LNCAP (cell line): ENCODE data around the gene HHIP.

Source experiments
- TF ChIP-seq, protein P1 (sequence below): fragments of 450-650 bp; IDR thresholded peaks from 2 replicates; pipeline ENCODE4 v1.5.1; 2017; ENCODE audit warnings: mild to moderate bottlenecking

HHIP gene

DNA sequence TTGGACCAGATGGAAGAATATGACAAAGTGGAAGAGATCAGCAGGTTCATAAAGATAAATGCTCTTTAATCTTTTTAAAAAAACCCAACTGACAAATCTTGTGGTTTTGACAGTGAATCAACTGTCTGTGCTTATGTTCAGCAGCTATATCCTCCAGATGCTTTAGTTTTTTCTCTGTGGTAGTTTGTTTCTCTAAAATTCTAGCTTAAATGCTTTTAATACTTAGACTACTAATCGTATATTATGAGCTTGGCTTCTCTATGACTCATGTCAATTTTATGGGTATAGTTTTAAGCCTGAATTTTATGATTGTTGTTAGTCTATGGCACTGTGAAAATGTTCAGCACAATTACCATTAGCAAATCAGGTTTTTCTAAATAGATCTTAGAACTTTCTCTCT, 12.9 kb downstream of the HHIP start:
- TF ChIP-seq, protein P1, sequence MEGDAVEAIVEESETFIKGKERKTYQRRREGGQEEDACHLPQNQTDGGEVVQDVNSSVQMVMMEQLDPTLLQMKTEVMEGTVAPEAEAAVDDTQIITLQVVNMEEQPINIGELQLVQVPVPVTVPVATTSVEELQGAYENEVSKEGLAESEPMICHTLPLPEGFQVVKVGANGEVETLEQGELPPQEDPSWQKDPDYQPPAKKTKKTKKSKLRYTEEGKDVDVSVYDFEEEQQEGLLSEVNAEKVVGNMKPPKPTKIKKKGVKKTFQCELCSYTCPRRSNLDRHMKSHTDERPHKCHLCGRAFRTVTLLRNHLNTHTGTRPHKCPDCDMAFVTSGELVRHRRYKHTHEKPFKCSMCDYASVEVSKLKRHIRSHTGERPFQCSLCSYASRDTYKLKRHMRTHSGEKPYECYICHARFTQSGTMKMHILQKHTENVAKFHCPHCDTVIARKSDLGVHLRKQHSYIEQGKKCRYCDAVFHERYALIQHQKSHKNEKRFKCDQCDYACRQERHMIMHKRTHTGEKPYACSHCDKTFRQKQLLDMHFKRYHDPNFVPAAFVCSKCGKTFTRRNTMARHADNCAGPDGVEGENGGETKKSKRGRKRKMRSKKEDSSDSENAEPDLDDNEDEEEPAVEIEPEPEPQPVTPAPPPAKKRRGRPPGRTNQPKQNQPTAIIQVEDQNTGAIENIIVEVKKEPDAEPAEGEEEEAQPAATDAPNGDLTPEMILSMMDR: no peak

DNA sequence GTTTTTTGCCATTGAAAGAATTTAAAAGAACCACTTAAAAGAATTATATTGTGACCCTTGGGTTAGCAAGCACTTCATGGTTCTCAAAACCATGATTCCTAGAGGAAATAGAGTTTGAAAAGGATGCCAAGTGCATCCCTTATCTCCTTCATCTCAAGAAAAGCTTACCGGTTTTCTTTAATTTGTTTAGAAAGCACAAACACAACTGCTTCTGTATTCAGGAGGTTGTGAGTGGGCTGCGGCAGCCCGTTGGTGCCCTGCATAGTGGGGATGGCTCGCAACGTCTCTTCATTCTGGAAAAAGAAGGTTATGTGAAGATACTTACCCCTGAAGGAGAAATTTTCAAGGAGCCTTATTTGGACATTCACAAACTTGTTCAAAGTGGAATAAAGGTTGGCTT, 13.5 kb downstream of the HHIP start:
- TF ChIP-seq, protein P1: no peak

DNA sequence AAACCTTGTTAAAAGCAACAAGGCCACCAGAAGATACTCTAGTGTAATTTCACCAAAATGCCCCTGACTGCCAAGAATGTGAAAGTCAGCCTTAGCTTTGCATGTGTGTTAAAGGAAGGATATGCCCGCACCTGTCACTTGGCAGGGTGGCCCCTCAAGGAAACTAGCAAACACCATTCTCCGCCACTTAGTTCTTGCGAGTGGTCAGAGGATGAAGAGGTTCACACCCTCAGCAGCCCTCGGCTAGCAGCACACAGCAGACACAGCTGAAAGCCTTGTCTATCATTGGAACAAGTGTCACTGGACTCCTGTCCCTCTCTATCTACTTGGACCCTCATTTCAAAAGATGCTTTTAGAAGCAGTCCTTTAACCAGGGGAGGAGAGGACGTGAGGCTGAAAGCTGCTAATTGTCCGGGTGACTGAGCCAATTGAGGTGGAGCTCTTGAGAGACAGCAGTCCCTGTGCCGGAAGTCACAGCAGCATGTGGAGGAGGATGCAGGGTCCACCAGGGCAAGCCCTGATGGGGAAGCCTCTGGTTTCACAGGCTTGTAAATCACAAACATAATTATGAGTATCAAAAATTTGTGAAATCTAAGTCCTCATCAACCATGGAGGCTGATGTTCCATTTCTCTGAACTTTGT, 18.0 kb downstream of the HHIP start:
- TF ChIP-seq, protein P1: no peak

- TF ChIP-seq, protein P1: no peak
Observed at GRCh38 chr4:144666539-144667175, 20.7 kb downstream of the HHIP start.

DNA sequence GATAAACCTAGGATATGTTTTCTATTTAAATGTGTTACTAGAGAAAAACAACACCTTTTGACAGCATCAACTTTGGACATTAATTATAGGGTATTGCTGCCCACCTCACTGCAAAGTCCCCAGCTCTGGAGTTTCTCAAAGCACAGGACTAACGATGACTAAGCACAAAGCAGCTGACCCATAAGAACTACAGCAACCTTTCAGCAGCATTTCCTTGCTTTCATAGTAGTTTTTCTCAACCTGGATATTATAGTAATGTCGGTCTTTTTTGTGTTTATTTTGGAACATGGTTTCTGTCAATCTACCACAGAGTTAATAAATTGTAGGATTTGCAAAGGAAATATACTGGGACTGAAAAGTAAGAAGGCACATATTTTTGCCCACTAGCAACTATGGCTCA, 21.5 kb downstream of the HHIP start:
- TF ChIP-seq, protein P1: no peak

GRCh38 chr4:144670776-144671175, 24.8 kb downstream of the HHIP start:
- TF ChIP-seq, protein P1: no peak

- TF ChIP-seq, protein P1: no peak
Observed at GRCh38 chr4:144674711-144675110, 28.8 kb downstream of the HHIP start.

GRCh38 chr4:144681806-144682205, 35.9 kb downstream of the HHIP start:
- TF ChIP-seq, protein P1: no peak
